WERI-Rb-1 (cell line): ENCODE data around the gene GPS1.

Source experiments
- DNase-seq: peaks from one replicate; pipeline ENCODE4 v3.0.0-alpha.2; 2020
- H3K27ac ChIP-seq: fragments of 250-450 bp; sonication (Bioruptor Pico); 2 replicates; pipeline ENCODE4 v1.5.1; 2020; ENCODE audit warnings: mild to moderate bottlenecking, moderate library complexity
- H3K27me3 ChIP-seq: fragments of 250-450 bp; sonication (Bioruptor Pico); 2 replicates; pipeline ENCODE4 v1.5.1; 2021; ENCODE audit warnings: mild to moderate bottlenecking, low read depth, moderate library complexity; ENCODE audit not compliant: insufficient read depth, severe bottlenecking
- H3K36me3 ChIP-seq: fragments of 250-450 bp; sonication (Bioruptor Pico); 2 replicates; pipeline ENCODE4 v1.5.1; 2020; ENCODE audit warnings: mild to moderate bottlenecking, moderate library complexity
- H3K4me3 ChIP-seq: 2 replicates; pipeline ENCODE4 v1.5.1; 2011; ENCODE audit warnings: low read depth, mild to moderate bottlenecking, control low read depth, low read length
- H3K9me3 ChIP-seq: fragments of 250-450 bp; sonication (Bioruptor Pico); 2 replicates; pipeline ENCODE4 v1.5.1; 2021; ENCODE audit warnings: mild to moderate bottlenecking, moderate library complexity; ENCODE audit not compliant: severe bottlenecking
- TF ChIP-seq, protein P1 (sequence below): IDR thresholded peaks from 2 replicates; pipeline ENCODE4 v1.5.1; 2011; ENCODE audit warnings: low read depth, mild to moderate bottlenecking, control low read depth, inconsistent platforms, low read length

Gene GPS1

GRCh38 chr17:82028966-82029365 is 22.7 kb upstream of the GPS1 start:
- no peak overlapping the region for H3K4me3 ChIP-seq
- H3K36me3 ChIP-seq = peaks cover 37% of the 10 kb centered on the region
- no peak for DNase-seq
- H3K27me3 ChIP-seq = no peaks in the 10 kb centered on the region
- TF ChIP-seq, protein P1, sequence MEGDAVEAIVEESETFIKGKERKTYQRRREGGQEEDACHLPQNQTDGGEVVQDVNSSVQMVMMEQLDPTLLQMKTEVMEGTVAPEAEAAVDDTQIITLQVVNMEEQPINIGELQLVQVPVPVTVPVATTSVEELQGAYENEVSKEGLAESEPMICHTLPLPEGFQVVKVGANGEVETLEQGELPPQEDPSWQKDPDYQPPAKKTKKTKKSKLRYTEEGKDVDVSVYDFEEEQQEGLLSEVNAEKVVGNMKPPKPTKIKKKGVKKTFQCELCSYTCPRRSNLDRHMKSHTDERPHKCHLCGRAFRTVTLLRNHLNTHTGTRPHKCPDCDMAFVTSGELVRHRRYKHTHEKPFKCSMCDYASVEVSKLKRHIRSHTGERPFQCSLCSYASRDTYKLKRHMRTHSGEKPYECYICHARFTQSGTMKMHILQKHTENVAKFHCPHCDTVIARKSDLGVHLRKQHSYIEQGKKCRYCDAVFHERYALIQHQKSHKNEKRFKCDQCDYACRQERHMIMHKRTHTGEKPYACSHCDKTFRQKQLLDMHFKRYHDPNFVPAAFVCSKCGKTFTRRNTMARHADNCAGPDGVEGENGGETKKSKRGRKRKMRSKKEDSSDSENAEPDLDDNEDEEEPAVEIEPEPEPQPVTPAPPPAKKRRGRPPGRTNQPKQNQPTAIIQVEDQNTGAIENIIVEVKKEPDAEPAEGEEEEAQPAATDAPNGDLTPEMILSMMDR = no peak
- H3K9me3 ChIP-seq = no peaks in the 10 kb centered on the region
- no peak overlapping the region for H3K27ac ChIP-seq

DNA sequence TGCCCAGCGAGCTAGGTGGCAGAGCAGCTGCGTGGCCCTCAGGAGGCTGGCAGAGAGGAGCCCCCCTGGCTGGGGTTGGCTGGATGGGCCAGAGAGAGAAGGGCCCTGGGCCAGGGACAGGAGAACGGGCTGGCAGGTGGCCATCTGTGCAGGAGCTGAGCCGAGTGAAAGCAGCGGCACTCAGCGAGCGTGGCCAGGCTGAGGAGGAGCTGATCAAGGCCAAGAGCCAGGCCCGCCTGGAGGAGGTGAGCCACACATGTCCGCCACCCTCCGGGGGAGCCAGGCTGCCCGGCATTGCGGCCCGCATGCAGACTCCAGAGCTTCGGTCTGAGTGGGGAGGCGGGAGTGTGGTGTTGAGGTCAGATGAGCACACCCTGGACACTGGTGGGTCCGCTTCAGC is 22.3 kb upstream of the GPS1 start:
- Histone ChIP-seq H3K27me3 (no peaks in the 10 kb centered on the region), H3K9me3 (no peaks in the 10 kb centered on the region), H3K36me3 (peaks cover 41% of the 10 kb centered on the region), H3K4me3 (no peak overlapping the region), H3K27ac (no peak overlapping the region)
- TF ChIP-seq, protein P1 = no peak
- DNase-seq = no peak

- TF ChIP-seq, protein P1 = no peak
- H3K9me3 ChIP-seq = no peaks in the 10 kb centered on the region
- peak overlapping the region; percentile 26 for H3K27ac ChIP-seq
- no peak for DNase-seq
- no peaks in the 10 kb centered on the region for H3K27me3 ChIP-seq
- peaks cover 42% of the 10 kb centered on the region for H3K36me3 ChIP-seq
- no peak overlapping the region for H3K4me3 ChIP-seq
These were observed 21.7 kb upstream of the GPS1 start for GRCh38 chr17:82029990-82030469.

- H3K9me3 ChIP-seq = no peaks in the 10 kb centered on the region
- peak; percentile 94 for DNase-seq
- peaks cover 46% of the 10 kb centered on the region for H3K36me3 ChIP-seq
- peak overlapping the region; percentile 73 for H3K27ac ChIP-seq
- H3K4me3 ChIP-seq = peak overlapping the region; percentile 76
- TF ChIP-seq, protein P1 = peak; percentile 98
- no peaks in the 10 kb centered on the region for H3K27me3 ChIP-seq
These were observed 21.0 kb upstream of the GPS1 start for GRCh38 chr17:82030470-82031302.

GRCh38 chr17:82031303-82031884 is 20.3 kb upstream of the GPS1 start, which contains the start of gene RAC3:
Gene RAC3 (plus strand): TSS chr17:82031678. CDS start chr17:82031762, 84 bp downstream.
- Histone ChIP-seq H3K27me3 (no peaks in the 10 kb centered on the region), H3K9me3 (no peaks in the 10 kb centered on the region), H3K4me3 (peak within 1 kb of the TSS; percentile 76), H3K36me3 (peaks cover 53% of the 10 kb centered on the region), H3K27ac (peak within 1 kb of the TSS; percentile 73)
- TF ChIP-seq, protein P1 = no peak
- no peak for DNase-seq
